ENCODE data around the gene KLF8.

KLF8 gene

DNA sequence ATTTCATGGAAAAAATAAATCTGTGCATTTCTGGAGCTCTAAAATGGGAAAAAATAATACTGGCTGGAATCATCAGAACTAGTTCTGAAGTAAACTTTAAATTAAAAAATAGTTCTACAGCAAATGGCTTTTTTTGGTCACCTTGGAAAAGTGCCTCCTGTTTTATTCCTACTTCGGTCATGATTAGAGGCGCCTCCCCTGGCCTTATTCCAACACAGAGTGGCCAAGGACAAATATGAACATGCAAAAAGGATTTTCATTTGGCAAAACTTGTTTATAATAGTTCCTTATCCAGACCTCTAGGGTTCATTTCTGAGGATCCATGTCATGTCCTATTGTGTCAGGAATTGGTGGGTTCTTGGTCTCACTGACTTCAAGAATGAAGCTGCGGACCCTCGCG is 11.1 kb upstream of the KLF8 start:
- no peaks in the 10 kb centered on the region for H3K9me3 ChIP-seq (ENCODE audit: severe bottlenecking)
- no peak overlapping the region for H3K27ac ChIP-seq (ENCODE audit: poor library complexity, severe bottlenecking)
- no peak overlapping the region for H3K4me3 ChIP-seq (ENCODE audit: severe bottlenecking)
- DNase-seq (ENCODE audit: low spot score) (no peak), ATAC-seq (ENCODE audit: low read depth) (no peak)
- no peaks in the 10 kb centered on the region for H3K36me3 ChIP-seq (ENCODE audit: low read depth)
- H3K4me1 ChIP-seq (ENCODE audit: insufficient read depth, poor library complexity, severe bottlenecking): no peaks in the 10 kb centered on the region
- TF ChIP-seq CTCF (IDR thresholded peaks at IDR 0.05; ENCODE audit: poor library complexity, severe bottlenecking): no peak
- H3K27me3 ChIP-seq (ENCODE audit: insufficient read depth, poor library complexity, severe bottlenecking): no peaks in the 10 kb centered on the region

GRCh38 chrX:56222473-56223000 is 9.6 kb upstream of the KLF8 start:
- Histone ChIP-seq H3K36me3 (ENCODE audit: low read depth) (no peaks in the 10 kb centered on the region), H3K9me3 (ENCODE audit: severe bottlenecking) (no peaks in the 10 kb centered on the region), H3K27me3 (ENCODE audit: insufficient read depth, poor library complexity, severe bottlenecking) (no peaks in the 10 kb centered on the region), H3K27ac (ENCODE audit: poor library complexity, severe bottlenecking) (no peak overlapping the region), H3K4me1 (ENCODE audit: insufficient read depth, poor library complexity, severe bottlenecking) (no peaks in the 10 kb centered on the region), H3K4me3 (ENCODE audit: severe bottlenecking) (no peak overlapping the region)
- no peak for DNase-seq (ENCODE audit: low spot score)
- ATAC-seq (ENCODE audit: low read depth): no peak
- TF ChIP-seq CTCF (IDR thresholded peaks at IDR 0.05; ENCODE audit: poor library complexity, severe bottlenecking): no peak

DNA sequence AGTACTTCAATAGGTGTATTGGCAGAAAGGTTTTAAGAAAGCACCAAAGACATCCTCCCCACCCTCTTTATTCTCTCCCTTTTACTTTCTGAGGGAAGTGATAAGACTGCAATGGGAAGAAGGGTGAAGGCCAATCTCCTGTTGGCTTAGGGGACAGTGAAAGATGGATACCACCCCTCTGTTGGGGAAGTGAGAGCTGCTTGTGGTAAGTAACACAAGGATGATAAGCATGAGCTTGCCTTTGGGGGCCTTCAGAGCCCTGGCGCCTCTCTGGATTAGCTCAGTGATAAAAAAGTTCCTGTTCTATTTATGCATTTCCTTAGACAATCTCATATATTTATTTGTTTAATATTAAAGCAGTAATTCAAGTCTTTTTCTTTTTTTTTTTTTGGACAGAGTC is 5.2 kb upstream of the KLF8 start:
- ATAC-seq (ENCODE audit: low read depth) (no peak), DNase-seq (ENCODE audit: low spot score) (no peak)
- Histone ChIP-seq H3K36me3 (ENCODE audit: low read depth) (no peaks in the 10 kb centered on the region), H3K27me3 (ENCODE audit: insufficient read depth, poor library complexity, severe bottlenecking) (no peaks in the 10 kb centered on the region), H3K4me1 (ENCODE audit: insufficient read depth, poor library complexity, severe bottlenecking) (no peaks in the 10 kb centered on the region), H3K27ac (ENCODE audit: poor library complexity, severe bottlenecking) (no peak overlapping the region), H3K9me3 (ENCODE audit: severe bottlenecking) (no peaks in the 10 kb centered on the region), H3K4me3 (ENCODE audit: severe bottlenecking) (no peak overlapping the region)
- no peak for TF ChIP-seq CTCF (IDR thresholded peaks at IDR 0.05; ENCODE audit: poor library complexity, severe bottlenecking)

DNA sequence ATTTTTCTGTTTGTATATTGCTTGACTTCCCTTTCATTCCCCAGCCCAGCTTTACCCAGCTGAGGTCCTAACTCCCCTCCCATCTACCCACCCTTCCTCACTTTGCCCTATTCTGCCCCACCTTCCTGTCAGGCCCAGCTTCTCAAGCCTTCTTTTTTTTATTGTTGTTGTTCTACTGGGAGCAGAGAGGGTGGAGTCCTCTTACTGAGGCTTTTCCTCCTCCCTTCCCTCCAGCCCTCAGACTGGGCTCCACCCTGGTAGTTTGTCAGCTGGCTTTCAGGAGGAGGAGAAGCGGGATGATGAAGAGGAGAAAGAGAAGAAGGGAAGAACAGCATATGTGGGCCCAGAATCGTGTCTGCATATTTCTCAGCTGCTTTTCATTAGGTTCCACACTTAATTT is 3.2 kb upstream of the KLF8 start:
- H3K9me3 ChIP-seq (ENCODE audit: severe bottlenecking): no peaks in the 10 kb centered on the region
- no peak for TF ChIP-seq CTCF (IDR thresholded peaks at IDR 0.05; ENCODE audit: poor library complexity, severe bottlenecking)

DNA sequence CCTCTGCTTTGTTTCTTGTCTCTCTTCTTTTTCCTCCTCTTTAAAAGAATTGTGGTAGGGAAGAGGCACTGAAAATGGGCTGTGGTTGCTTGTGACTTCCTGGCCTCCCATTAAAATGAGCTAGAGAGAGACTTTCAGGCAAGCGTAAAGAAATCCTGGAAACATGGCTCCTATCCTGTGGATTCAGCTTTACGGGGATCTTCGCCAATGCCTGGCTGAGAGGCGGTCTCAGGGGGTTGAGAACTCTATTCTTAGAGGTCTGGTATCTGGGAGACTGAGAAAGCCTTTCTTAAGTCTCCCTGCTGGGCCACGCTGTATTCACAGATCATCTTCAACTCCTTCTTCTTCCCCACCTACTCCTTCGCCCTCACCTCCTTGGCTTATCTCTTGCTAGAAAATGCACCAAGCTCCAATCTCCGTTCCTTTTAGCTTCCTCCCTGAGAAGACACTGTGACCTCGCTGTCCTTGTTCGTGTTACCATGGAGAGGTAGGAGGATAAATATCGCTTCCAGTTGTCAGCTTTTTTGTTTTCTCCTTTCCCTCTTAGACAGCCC is 542 bp upstream of the KLF8 start:
- no peak for TF ChIP-seq CTCF (IDR thresholded peaks at IDR 0.05; ENCODE audit: poor library complexity, severe bottlenecking)
- H3K27ac ChIP-seq (ENCODE audit: poor library complexity, severe bottlenecking): no peak overlapping the region
- H3K36me3 ChIP-seq (ENCODE audit: low read depth): no peaks in the 10 kb centered on the region
- DNase-seq (ENCODE audit: low spot score) (no peak), ATAC-seq (ENCODE audit: low read depth) (no peak)
- no peaks in the 10 kb centered on the region for H3K4me1 ChIP-seq (ENCODE audit: insufficient read depth, poor library complexity, severe bottlenecking)
- H3K4me3 ChIP-seq (ENCODE audit: severe bottlenecking): no peak overlapping the region
- H3K27me3 ChIP-seq (ENCODE audit: insufficient read depth, poor library complexity, severe bottlenecking): peaks cover 3% of the 10 kb centered on the region
- no peaks in the 10 kb centered on the region for H3K9me3 ChIP-seq (ENCODE audit: severe bottlenecking)

More for the DNA sequence above, 3.2 kb upstream of the KLF8 start:
- H3K4me3 ChIP-seq (ENCODE audit: severe bottlenecking): no peak overlapping the region
- peaks cover 3% of the 10 kb centered on the region for H3K27me3 ChIP-seq (ENCODE audit: insufficient read depth, poor library complexity, severe bottlenecking)
- no peak overlapping the region for H3K27ac ChIP-seq (ENCODE audit: poor library complexity, severe bottlenecking)
- no peaks in the 10 kb centered on the region for H3K36me3 ChIP-seq (ENCODE audit: low read depth)
- no peaks in the 10 kb centered on the region for H3K4me1 ChIP-seq (ENCODE audit: insufficient read depth, poor library complexity, severe bottlenecking)
- DNase-seq (ENCODE audit: low spot score) (no peak), ATAC-seq (ENCODE audit: low read depth) (no peak)

Measured in RWPE2 (cell line).